Stimulated activated CD4-positive, alpha-beta T cell treated with anti-CD3 and anti-CD28 coated beads, Interleukin-4, amount 100 ng/mL, for 1 hour (primary cell): ENCODE measurements around the gene GBE1.

Experiments
- DNase-seq: peaks from one replicate; pipeline ENCODE4 v3.0.0-alpha.2; 2020

Gene GBE1

GRCh38 chr3:81695302-81695701 is 66.1 kb downstream of the GBE1 start:
- no peak for DNase-seq

GRCh38 chr3:81694662-81695061 is 66.8 kb downstream of the GBE1 start:
- no peak for DNase-seq

GRCh38 chr3:81692766-81693165 is 68.7 kb downstream of the GBE1 start:
- no peak for DNase-seq

DNA sequence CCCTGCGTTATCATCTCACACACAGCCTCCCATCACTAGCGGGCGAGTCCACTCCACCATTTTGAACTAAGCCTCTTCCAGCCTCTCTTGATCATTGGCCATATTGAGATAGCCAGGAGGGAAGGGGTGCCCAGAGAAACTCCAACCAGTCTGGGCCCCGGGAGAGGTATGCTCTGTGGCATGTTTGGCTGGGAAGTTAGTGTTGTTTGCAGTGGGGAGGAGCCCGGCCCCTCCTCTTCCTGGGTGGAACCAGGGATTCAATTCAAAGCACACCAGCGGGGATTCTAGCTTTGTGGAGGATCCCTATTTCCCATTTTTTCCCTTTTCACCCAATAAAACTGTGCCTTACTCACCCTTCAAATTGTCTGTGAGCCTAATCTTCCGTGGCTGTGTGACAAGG is 71.8 kb downstream of the GBE1 start:
- no peak for DNase-seq

GRCh38 chr3:81684751-81685395 is 76.6 kb downstream of the GBE1 start:
- DNase-seq: no peak

GRCh38 chr3:81676706-81677456 is 84.6 kb downstream of the GBE1 start:
- DNase-seq: no peak

GRCh38 chr3:81674690-81675089 is 86.8 kb downstream of the GBE1 start:
- DNase-seq: no peak

- DNase-seq: no peak
Observed at GRCh38 chr3:81668283-81668682, 93.2 kb downstream of the GBE1 start.

DNA sequence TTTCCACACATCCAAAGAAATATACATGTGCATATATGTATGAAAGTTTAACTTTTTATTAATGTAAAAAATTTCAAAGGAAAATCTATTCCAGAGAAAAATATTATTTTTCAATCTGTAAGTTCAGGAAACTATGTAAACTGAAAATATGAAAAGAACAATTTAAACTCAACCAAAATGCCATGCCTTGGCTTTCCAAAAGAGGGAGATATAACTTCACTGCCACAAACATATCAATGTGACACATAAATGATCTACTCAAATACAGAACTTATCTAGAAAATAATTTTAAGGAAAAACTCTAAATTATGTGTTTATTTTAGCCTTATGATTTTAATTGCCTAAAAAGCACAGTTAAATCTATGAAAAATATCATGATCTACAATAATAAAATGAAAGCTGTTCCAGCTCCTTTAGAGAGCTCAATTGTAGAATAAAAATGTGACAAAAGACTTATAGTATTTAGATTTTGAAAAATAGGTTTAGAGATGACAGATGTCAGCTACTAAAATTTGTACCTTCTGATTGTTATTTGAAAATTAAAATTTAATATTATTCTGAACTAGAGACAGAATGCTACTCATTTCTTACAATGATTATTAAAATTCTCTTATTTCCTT is 94.8 kb downstream of the GBE1 start:
- DNase-seq: no peak

DNA sequence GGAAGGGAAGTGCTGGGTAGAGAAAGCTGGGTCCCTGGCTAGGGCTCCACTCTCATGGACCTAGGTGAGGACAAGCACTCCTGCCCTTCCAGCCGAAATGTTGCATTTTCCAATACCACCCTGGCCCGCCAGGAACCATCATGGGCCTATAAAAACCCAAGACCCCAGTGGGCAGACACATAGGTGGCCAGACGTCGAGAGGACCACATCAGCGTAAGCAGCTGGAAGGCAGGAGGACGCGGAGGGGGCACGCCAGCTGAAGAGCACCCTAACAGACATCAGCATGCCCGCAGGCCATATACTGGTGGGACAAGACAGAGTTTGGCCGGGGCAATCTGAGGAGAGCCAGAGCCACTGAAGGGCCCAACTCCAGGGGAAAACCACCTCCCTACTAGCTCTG is 98.3 kb downstream of the GBE1 start:
- no peak for DNase-seq

DNA sequence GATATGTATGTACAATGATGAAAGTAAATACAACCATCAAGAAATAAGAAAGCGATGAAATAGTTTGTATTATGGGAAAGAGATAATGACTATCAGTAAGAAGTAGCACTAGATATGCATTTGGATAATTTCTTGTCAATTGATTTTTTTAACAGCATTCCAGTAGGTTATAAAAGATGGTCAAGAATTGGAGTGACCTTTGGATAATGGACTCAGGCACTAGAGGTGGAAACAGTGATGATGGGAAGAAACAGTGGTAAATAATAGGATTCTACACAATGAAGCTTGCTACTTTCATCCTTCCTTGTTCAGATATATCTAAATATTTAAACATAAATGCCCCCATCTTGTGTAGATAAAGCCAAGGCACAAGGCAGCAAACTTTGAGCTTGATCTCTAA is 101.4 kb downstream of the GBE1 start:
- no peak for DNase-seq

GRCh38 chr3:81658322-81658997 is 103.0 kb downstream of the GBE1 start:
- DNase-seq: no peak

DNA sequence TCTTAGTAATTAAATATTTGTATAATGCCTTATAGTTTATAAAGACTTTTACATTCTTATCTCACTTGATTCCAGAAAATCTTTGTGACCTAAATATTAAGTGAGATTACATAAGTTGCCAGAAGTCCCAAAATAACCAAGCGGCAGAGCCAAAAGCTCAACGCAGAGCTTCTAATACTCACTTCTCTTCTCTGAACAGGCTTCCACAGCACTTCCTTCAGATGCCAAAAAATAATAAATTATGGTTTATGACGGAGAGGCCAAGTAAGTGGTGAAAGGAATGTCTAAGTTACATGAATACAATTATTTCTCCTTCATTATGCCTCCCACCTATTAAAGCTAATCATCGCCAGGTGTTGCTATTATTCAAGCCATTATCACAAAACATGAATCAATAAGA is 110.3 kb downstream of the GBE1 start:
- DNase-seq: no peak

GRCh38 chr3:81650187-81650586 is 111.3 kb downstream of the GBE1 start:
- no peak for DNase-seq

DNA sequence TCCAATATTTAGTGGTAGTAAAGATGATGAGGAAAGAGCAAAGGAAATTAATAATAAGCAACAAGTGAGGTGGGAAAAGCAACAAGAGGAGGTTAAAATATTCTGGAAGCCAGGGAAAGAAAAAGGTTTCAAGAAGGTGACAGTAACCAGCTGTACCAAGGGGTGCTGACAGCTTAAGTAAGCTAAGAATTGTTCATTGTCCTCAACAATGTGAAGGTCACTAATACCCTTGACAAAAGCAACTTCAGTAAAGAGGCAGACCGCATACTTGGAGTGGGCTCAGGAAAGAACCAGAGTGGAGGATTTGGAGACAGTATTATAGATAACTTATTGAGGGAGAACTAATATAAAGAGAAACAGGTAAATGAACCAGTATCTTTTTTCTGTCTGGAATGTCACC is 116.2 kb downstream of the GBE1 start:
- no peak for DNase-seq

- DNase-seq: no peak
Observed at GRCh38 chr3:81643721-81644120, 117.7 kb downstream of the GBE1 start.

DNA sequence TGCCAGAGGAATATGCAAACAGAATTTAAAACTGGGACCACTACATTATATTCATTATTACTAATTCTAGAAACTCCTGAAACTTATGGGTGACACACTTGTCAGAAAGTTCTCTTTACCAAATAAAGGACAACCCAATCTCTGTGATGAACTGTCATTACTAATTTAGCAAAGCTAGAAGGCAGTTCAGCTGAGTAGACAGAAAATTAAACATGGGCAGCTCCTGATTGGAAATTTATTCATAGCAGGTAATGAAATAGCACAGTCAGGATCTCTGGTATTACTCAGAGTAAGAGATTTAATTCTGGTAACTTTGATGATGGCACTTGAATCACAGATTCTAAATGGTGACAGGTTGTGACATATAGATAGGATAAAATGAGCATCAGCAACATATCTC is 123.0 kb downstream of the GBE1 start:
- DNase-seq: no peak

DNA sequence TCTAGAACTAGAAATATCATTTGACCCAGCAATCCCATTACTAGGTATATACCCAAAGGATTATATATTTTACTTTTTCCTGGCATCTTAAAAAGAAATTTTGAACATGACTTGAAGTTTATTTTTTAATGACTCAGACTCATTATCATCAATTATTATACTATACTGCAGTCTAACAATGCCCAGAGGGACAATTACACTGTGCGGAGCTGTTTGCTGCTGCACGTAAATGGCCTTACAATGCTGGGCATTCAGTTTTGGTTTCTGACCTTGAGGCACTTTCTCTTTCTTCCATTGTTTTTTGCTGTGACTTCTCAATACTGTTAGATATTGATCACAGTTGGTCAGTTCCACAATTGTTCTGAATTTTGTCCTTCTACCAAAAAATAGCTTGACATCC is 128.8 kb downstream of the GBE1 start:
- no peak for DNase-seq

DNA sequence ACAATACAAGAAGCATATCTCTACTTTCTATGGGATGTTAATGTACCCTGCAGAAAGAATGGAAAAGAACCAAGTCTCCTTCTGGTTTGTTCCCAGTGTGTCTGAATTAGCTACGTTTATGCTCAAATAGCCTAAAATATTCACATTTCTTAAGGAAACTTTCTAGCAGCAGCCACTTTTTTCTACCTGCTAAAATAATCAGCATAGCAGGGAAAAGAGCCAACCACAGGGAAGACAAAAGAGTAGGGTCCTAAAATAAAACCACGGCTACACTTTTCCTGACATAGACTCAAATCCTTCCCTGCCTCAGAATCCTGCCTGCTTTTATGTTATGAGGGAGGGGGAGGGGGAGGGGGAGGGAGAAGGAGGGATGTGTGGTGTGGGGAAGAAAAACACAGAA is 136.7 kb downstream of the GBE1 start:
- DNase-seq: no peak

DNA sequence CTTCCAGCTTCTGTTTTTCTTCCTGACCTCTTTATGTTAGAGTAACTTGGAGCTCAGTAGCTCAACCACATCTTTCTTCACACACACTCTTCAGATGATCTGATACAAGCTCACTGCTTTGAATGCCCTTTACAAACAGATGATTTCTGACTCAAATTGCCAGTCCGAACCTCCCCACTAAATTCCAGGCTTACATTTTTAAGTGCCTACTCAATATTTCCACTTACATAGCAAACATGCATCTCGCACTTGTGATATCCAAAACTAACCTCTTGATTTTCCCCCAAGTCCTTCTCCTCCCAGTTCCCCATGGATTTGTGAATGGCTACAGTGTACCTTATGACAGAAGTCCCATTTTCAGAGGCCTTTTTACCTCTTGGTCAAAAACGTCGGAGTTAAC is 139.1 kb downstream of the GBE1 start:
- DNase-seq: no peak

DNA sequence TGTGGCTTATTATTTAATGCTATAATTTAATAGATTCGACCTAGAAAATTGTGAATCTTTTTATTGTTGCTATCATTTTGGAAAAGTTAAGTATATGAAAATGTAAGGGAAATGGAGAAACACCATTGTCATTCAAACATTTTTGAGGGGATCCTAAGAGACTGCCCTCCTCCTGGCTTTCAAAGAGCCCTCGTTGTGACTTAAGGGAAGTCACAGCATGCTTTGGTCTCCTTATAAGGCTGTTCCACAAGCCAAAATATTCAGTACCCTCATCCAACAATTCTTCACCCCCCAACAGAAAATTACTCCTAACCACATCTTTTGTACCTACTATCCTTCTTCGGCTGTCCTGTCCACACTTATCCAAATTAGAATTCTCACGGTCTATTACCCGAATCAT is 140.2 kb downstream of the GBE1 start:
- DNase-seq: no peak

- DNase-seq: no peak
Observed at GRCh38 chr3:81620849-81621248, 140.6 kb downstream of the GBE1 start.

- no peak for DNase-seq
Observed at GRCh38 chr3:81612768-81613167, 148.7 kb downstream of the GBE1 start.

GRCh38 chr3:81602781-81603180 is 158.7 kb downstream of the GBE1 start:
- DNase-seq: no peak
